GM18951 (cell line): ENCODE data around the gene ADAM19.

Source experiments
- POLR2A ChIP-seq: IDR thresholded peaks from 4 replicates; pipeline ENCODE4 v1.6.1; 2011; ENCODE audit warnings: mild to moderate bottlenecking; ENCODE audit not compliant: insufficient read length, insufficient read depth; ENCODE audit errors: extremely low read depth
- in situ Hi-C: fragments of 300-500 bp; cut with MboI; formaldehyde crosslinking; loops from one replicate; pipeline ENCODE4 v1.12.0; 2022; ENCODE audit warnings: low sequenced_read_pairs, mixed read lengths, inconsistent platforms; ENCODE audit not compliant: unreplicated experiment

ADAM19 gene

DNA sequence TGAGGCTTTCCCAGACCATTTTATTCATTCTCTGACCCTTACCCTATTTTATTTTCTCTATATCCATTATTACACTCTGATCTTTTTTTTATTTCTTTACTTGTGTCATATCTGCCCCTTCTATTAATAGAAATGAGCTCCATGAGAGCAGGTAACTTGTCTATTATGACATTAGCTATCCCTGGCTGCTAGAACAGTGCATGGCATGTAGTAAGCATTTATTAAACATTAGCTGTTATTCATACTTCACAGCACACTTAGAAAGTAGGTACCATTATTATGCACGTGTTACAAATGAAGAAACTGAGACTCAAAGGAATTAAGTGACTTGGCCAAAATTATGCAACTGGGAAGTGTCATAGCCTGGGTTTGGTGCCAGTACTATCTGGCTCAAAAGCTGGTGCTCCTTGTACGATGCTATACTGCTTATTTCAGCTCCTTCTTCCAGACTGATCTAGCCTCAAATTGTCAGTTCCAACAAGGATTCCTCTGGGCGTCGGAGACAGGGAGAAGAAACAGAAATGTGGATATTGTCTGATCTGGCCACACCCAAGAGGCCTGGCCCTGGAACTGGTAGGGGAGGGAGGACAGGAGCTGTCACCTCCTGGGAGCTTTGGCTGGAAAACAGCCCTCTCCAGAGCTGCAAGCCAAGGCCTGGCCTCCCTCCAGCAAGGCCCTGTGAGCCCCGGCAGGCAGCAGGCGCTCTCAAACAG, 126.4 kb downstream of the ADAM19 start:
- no peak for TF ChIP-seq POLR2A
- in situ Hi-C loops, result loop anchor here (25.0 kb wide), 1 partner anchor 263 kb away; no protein-coding TSS in a partner anchor

DNA sequence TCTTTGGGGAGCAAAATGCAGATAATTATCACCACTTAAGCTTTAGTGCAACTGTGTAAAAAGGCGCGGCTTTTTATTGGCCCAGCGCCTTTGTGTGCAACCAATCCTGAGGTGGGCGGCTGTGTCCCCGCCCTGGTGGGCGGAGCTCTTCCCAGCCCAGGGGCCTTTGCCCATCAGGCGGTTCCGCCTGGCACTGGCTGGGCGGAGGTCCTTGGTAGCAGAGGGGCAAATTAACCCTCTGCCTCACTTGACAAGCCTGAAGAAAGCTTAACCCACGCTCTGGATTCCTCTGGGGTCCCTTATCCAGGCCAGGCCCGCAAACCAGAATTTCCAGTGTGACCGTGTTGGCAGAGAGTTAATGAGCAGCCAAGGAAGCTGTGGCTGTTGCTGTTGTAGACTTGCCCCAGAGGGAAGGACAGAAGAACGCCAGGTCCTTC, 128.4 kb downstream of the ADAM19 start:
- in situ Hi-C loops, result loop anchor here (25.0 kb wide), 1 partner anchor 265 kb away; no protein-coding TSS in a partner anchor

DNA sequence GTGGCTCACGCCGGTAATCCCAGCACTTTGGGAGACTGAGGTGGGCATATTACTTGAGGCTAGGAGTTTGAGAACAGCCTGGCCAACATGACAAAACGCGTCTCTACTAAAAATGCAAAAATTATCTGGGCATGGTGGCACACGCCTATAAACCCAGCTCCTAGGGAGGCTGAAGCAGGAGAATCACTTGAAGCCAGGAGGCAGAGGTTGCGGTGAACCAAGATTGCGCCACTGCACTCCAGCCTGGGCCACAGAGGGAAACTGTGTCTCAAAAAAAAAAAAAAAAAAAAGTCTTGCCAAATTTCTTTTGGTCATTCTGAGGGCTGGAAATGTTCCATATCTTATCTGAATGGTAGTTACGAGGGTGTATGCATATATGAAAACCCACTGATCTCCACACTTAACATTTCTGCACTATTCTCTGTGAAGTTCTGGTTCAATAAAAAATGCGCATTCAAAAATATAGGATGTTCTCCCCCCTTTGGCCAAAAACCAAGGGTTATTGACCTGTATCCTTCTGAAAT, 129.1 kb downstream of the ADAM19 start:
- TF ChIP-seq POLR2A, result no peak
- in situ Hi-C loops, result loop anchor here (25.0 kb wide), 1 partner anchor 266 kb away; no protein-coding TSS in a partner anchor

More for the DNA sequence above, 128.4 kb downstream of the ADAM19 start:
- TF ChIP-seq POLR2A, result no peak

DNA sequence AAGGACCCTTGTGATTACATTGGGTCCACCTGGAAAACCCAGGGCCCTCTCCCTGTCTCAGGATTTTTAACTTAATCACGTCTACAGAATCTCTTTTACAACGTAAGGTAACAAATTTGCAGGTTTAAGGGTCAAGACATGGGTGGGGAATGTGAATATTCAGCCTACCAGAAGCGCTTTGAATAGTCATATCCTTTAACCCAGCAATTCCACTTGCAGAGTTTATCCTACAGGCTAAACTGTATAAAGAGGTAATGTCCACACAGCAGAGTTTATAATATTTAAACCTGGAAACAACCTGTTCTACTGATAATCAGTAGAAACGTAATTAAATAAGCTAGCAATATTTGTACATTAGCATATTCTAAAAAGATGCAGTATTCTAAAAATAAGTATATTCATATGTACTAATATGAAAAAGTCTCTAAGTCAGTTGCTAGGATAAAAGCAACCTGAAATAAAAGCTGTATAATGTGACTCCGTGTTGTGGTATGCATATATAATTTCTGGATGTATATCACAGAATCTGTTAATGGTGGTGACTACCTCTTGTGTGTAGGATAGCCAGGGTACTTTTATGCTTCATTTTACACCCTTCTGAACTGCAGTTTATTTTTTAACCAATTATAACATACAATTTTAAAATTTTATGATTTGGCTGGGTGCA, 129.7 kb downstream of the ADAM19 start:
- in situ Hi-C loops, result loop anchor here (25.0 kb wide), 1 partner anchor 266 kb away; no protein-coding TSS in a partner anchor
- TF ChIP-seq POLR2A, result no peak

DNA sequence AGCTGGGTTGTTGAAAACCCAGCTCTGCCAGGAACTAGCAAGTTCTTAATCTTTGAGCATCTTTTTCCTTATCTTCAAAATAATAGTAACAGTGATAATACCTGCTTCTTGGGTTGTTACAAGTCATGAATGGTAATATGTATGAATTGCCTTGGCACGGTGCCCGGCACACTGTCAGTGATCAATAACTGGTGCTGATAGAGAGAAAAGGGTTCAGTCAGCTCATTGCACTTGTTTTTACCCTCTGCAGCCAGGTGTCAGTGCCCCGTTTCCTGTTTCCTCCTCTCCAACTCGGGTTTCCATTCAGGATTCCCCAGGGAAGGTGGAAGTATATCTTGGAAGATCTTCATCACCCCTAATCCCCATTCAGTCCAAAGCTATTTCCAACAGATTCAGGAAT, 131.4 kb downstream of the ADAM19 start:
- in situ Hi-C loops, result loop anchor here (25.0 kb wide), 1 partner anchor 268 kb away; no protein-coding TSS in a partner anchor
- TF ChIP-seq POLR2A, result no peak

DNA sequence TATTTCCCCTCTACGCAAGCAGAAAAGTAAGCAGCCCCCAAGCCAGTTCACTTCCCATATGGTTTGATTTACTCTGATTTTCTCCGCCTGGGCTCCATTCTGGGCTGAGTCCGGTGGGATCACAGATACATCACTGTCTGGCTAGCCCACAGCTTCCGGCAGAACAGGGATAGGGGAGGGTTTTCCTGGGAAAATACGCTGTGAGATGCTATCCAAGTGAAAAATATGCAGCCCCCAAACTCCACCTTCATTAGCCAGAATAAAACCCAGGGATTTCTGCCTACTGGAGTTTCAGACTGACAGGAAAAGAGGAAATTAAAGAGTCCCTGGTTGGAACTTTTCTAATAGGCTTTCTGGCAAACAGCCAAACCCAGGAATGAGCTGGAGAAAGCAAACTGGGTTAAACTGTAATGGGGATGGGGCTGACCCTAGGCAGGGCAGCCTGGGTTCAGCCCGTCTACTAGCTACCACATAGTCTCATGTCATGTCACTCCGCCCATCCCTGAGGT, 132.5 kb downstream of the ADAM19 start:
- in situ Hi-C loops, result loop anchor here (25.0 kb wide), 1 partner anchor 269 kb away; no protein-coding TSS in a partner anchor
- no peak for TF ChIP-seq POLR2A

DNA sequence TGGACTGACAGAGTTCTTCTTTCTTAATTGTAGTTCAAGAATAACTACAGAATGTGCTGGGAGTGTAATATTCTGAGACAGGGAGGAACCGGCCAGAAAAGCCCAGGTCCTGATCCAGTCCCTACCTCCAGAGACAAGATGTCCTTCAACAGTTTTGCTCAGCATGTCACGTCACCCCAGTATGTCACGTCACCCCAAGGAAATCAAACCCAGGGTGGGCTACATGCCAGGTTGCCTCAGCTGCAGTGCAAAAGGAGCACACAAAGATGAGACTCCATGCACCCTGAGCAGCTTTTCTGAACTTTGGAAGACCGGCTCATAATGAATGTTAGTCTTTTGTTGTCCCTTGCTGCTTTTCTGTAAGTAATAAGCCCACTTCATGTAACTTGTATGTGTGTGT, 141.5 kb downstream of the ADAM19 start:
- in situ Hi-C loops, result loop anchor here (25.0 kb wide), 1 partner anchor 278 kb away; no protein-coding TSS in a partner anchor
- no peak for TF ChIP-seq POLR2A

DNA sequence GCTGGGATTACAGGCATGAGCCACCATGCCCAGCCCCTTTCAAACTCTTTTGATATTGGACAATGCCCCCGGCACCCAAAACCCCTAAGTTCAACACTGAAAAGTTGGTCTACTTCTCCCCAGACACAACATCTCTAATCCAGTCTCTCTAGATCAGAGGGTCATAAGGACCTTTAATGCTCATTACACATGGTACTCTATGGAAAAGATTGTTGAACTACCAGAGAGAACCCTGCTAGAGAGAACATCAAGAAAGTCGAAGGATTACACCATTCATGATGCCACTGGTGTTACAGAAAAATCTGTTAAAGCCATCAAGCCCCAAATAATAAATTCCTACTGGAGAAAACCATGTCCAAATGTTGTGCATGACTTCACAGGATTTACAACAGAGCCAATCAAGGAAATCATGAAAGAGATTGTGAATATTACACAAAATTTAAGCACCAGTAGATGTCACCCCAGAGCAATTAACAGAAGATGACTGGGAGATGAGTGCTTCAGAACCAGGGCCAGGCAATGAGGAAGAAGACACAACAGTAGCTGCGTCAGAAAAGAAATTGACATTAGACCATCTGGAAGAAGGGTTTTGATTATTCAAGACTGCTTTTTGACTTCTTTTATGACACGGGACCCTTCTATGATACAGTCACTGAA, 143.9 kb downstream of the ADAM19 start:
- TF ChIP-seq POLR2A, result no peak
- in situ Hi-C loops, result loop anchor here (25.0 kb wide), 1 partner anchor 281 kb away; no protein-coding TSS in a partner anchor

DNA sequence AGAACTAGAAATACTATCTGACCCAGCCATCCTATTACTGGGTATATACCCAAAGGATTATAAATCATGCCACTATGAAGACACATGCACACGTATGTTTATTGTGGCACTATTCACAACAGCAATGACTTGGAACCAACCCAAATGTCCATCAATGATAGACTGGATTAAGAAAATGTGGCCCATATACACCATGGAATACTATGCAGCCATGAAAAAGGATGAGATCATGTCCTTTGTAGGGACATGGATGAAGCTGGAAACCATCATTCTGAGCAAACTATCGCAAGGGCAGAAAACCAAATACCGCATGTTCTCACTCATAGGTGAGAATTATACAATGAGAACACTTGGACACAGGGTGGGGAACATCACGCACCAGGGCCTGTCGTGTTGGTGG, 145.7 kb downstream of the ADAM19 start:
- in situ Hi-C loops, result loop anchor here (25.0 kb wide), 1 partner anchor 282 kb away; no protein-coding TSS in a partner anchor
